Measurements from ENCODE around the gene PALD1. TPM values are rescaled to one million over a fixed set of nuclear protein-coding genes. Genes with fewer than 3 reads are reported as not detected.

The PALD1 gene
- total and polyA plus RNA-seq, 2 of the 13 experiments (the other 11 are each of a cell fraction or from before 2014, with no cell fraction given), result 0.07 to 0.09 TPM

- no peaks in the 10 kb centered on the region for H3K27me3 ChIP-seq (ENCODE audit: control insufficient read depth in 1 of 2, insufficient read depth in 2 of 2, low read length in 2 of 2)
- no peak overlapping the region for H3K9ac ChIP-seq (ENCODE audit: insufficient read depth, low read depth, low read length)
- H3K4me1 ChIP-seq (ENCODE audit: insufficient read depth, low read length), result peaks cover 19% of the 10 kb centered on the region
- DNase-seq (ENCODE audit: low spot score) (no peak), ATAC-seq (no peak), FAIRE-seq (no peak)
- intact Hi-C loops (cut with micrococcal nuclease; ENCODE audit: unreplicated experiment) (no loop called here), in situ Hi-C loops (cut with HindIII; ENCODE audit: extremely low pct_ligation_motif_present, low pct_unique_long_range_greater_than_20kb) (no loop called here)
- CTCF ChIA-PET (ENCODE audit: low intra/inter-chr PET ratio, low total read pairs), result no interaction called here
- H4K20me1 ChIP-seq (ENCODE audit: insufficient read depth, low read length), result no peaks in the 10 kb centered on the region
- WGBS (ENCODE audit: low lambda C conversion rate), result 73% methylated on average over 5 of the region's 5 CpGs
- no peak overlapping the region for H3K4me3 ChIP-seq (replicated peaks in 1 of 3; ENCODE audit: insufficient read depth in 1 of 3, low read depth in 2 of 3, low read length in 3 of 3)
- no peaks in the 10 kb centered on the region for H3K36me3 ChIP-seq (replicated peaks in 1 of 2; ENCODE audit: control insufficient read depth in 1 of 2, insufficient read depth in 2 of 2, low read length in 2 of 2)
- no peak overlapping the region for H3K27ac ChIP-seq (ENCODE audit: extremely low read length, insufficient read depth, low read length)
- POLR2A ChIA-PET, result no interaction called here
- no peaks in the 10 kb centered on the region for H3K9me3 ChIP-seq (ENCODE audit: low read length)
- no TSS peak for BruUV-seq (replicated peaks)
- H3K79me2 ChIP-seq (ENCODE audit: insufficient read depth, low read length), result no peaks in the 10 kb centered on the region
- no peak overlapping the region for H2AFZ ChIP-seq (ENCODE audit: low read length)
- TF ChIP-seq ZBTB10 (CRISPR knock-in tag; IDR thresholded peaks at IDR 0.05; ENCODE audit: borderline replicate concordance), result no peak
- no peak for TF ChIP-seq TOPORS (CRISPR knock-in tag; IDR thresholded peaks at IDR 0.05)
- TF ChIP-seq NPAS2 (CRISPR knock-in tag; IDR thresholded peaks at IDR 0.05; ENCODE audit: borderline replicate concordance), result no peak
- no peak for TF ChIP-seq NFYB (CRISPR knock-in tag; IDR thresholded peaks at IDR 0.05)
- TF ChIP-seq FOXC1 (CRISPR knock-in tag; IDR thresholded peaks at IDR 0.05; ENCODE audit: borderline replicate concordance), result no peak
- H3K4me2 ChIP-seq (ENCODE audit: low read depth, low read length), result no peak overlapping the region
These were observed 123.2 kb downstream of the PALD1 start for GRCh38 chr10:70601746-70602145.

All from HepG2 (cell line).